Smooth muscle cell (in vitro differentiated cells): ENCODE results near the gene VPS33B. TPM values are rescaled to one million over a fixed set of nuclear protein-coding genes. Genes with fewer than 3 reads are reported as not detected.

Experiments
- DNase-seq: peaks from one replicate; lab custom pipeline; 2025; ENCODE audit not compliant: unreplicated experiment; lab: John Stamatoyannopoulos, UW
- H2AFZ ChIP-seq: fragments of 200-600 bp; sonication (generic); 2 replicates; pipeline ENCODE4 v1.6.0; 2016; ENCODE audit warnings: antibody characterized with exemption, low read depth, mild to moderate bottlenecking
- H3F3A ChIP-seq: fragments of 200-600 bp; sonication (generic); 2 replicates; pipeline ENCODE4 v1.6.0; 2017; ENCODE audit warnings: antibody characterized with exemption, low read depth
- H3K27ac ChIP-seq: fragments of 200-600 bp; sonication (generic); 2 replicates; pipeline ENCODE4 v1.5.1; 2016; ENCODE audit warnings: low read depth, mild to moderate bottlenecking
- H3K27me3 ChIP-seq: fragments of 200-600 bp; sonication (generic); 2 replicates; pipeline ENCODE4 v1.6.1; 2016; ENCODE audit warnings: low read depth, mild to moderate bottlenecking
- H3K36me3 ChIP-seq: fragments of 200-600 bp; sonication (generic); 2 replicates; pipeline ENCODE4 v1.5.1; 2016; ENCODE audit warnings: low read depth
- H3K4me1 ChIP-seq: fragments of 200-600 bp; sonication (generic); 2 replicates; pipeline ENCODE4 v1.5.1; 2016; ENCODE audit warnings: low read depth
- H3K4me2 ChIP-seq: fragments of 200-600 bp; sonication (generic); 2 replicates; pipeline ENCODE4 v1.6.0; 2016; ENCODE audit warnings: mild to moderate bottlenecking
- H3K4me3 ChIP-seq: fragments of 200-600 bp; sonication (generic); 2 replicates; pipeline ENCODE4 v1.5.1; 2016; ENCODE audit warnings: mild to moderate bottlenecking
- H3K79me2 ChIP-seq: fragments of 200-600 bp; sonication (generic); 2 replicates; pipeline ENCODE4 v1.6.0; 2016; ENCODE audit warnings: low read depth, mild to moderate bottlenecking
- H3K9ac ChIP-seq: fragments of 200-600 bp; sonication (generic); 2 replicates; pipeline ENCODE4 v1.6.0; 2016; ENCODE audit warnings: low read depth
- H3K9me3 ChIP-seq: fragments of 200-600 bp; sonication (generic); replicated peaks from 2 replicates; pipeline ENCODE4 v1.5.1; 2016; ENCODE audit warnings: low read depth
- H4K20me1 ChIP-seq: fragments of 200-600 bp; sonication (generic); 2 replicates; pipeline ENCODE4 v1.6.0; 2016; ENCODE audit warnings: low read depth
- WGBS: methylation state at CpG from one replicate; pipeline ENCODE4 v1.1.7; 2016; ENCODE audit warnings: low lambda C conversion rate; 5-methylcytosine and 5-hydroxymethylcytosine counted together
- polyA plus RNA-seq: library from polyadenylated mRNA; unstranded; fragments of >200 nt; fragmentation: Nextera tagmentation; extraction: Ambion mirVana; gene quantifications from 2 replicates; pipeline ENCODE4 v1.2.1, GENCODE V29; 2016
- total RNA-seq: library from RNA; depleted of rRNA; stranded (reverse); fragments of >200 nt; gene quantifications from 2 replicates; pipeline ENCODE4 v1.2.3, GENCODE V29; 2014
- TF ChIP-seq, protein P1 (sequence below): fragments of 200-600 bp; sonication (generic); IDR thresholded peaks from 2 replicates; pipeline ENCODE4 v1.5.1; 2017; ENCODE audit warnings: borderline replicate concordance, mild to moderate bottlenecking, antibody characterized with exemption; ENCODE audit not compliant: insufficient read depth, poor library complexity, severe bottlenecking

Gene VPS33B
- total and polyA plus RNA-seq, 2 experiments from 2014 or later: 9.4 to 12.4 TPM

GRCh38 chr15:90962021-90962420 is 60.4 kb downstream of the VPS33B start:
- H3K27me3 ChIP-seq: no peaks in the 10 kb centered on the region
- no peaks in the 10 kb centered on the region for H3K9me3 ChIP-seq
- DNase-seq: no peak
- 94% methylated on average over 4 of the region's 4 CpGs for WGBS
- TF ChIP-seq, protein P1, sequence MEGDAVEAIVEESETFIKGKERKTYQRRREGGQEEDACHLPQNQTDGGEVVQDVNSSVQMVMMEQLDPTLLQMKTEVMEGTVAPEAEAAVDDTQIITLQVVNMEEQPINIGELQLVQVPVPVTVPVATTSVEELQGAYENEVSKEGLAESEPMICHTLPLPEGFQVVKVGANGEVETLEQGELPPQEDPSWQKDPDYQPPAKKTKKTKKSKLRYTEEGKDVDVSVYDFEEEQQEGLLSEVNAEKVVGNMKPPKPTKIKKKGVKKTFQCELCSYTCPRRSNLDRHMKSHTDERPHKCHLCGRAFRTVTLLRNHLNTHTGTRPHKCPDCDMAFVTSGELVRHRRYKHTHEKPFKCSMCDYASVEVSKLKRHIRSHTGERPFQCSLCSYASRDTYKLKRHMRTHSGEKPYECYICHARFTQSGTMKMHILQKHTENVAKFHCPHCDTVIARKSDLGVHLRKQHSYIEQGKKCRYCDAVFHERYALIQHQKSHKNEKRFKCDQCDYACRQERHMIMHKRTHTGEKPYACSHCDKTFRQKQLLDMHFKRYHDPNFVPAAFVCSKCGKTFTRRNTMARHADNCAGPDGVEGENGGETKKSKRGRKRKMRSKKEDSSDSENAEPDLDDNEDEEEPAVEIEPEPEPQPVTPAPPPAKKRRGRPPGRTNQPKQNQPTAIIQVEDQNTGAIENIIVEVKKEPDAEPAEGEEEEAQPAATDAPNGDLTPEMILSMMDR: no peak
- H3F3A ChIP-seq: no peaks in the 10 kb centered on the region
- no peak overlapping the region for H2AFZ ChIP-seq
- H3K79me2 ChIP-seq: no peaks in the 10 kb centered on the region
- H3K27ac ChIP-seq: no peak overlapping the region
- H3K4me1 ChIP-seq: peaks cover 9% of the 10 kb centered on the region
- H4K20me1 ChIP-seq: no peaks in the 10 kb centered on the region
- no peak overlapping the region for H3K4me3 ChIP-seq
- no peaks in the 10 kb centered on the region for H3K36me3 ChIP-seq
- H3K4me2 ChIP-seq: no peak overlapping the region
- no peak overlapping the region for H3K9ac ChIP-seq

- Histone ChIP-seq H3K27me3 (no peaks in the 10 kb centered on the region), H3K36me3 (no peaks in the 10 kb centered on the region), H3K9ac (no peak overlapping the region), H4K20me1 (peaks cover 5% of the 10 kb centered on the region), H3F3A (peaks cover 5% of the 10 kb centered on the region), H3K4me3 (no peak overlapping the region), H3K79me2 (no peaks in the 10 kb centered on the region), H3K4me2 (no peak overlapping the region), H3K4me1 (peaks cover 17% of the 10 kb centered on the region), H3K27ac (no peak overlapping the region), H3K9me3 (no peaks in the 10 kb centered on the region), H2AFZ (no peak overlapping the region)
- TF ChIP-seq, protein P1: no peak
- DNase-seq: no peak
- 96% methylated on average over 20 of the region's 20 CpGs for WGBS
Measured at GRCh38 chr15:90960298-90961091, 61.9 kb downstream of the VPS33B start.

GRCh38 chr15:90959894-90960293 is 62.5 kb downstream of the VPS33B start:
- Histone ChIP-seq H2AFZ (no peak overlapping the region), H3K4me1 (peaks cover 17% of the 10 kb centered on the region), H3K9me3 (no peaks in the 10 kb centered on the region), H3K4me3 (no peak overlapping the region), H3K27me3 (no peaks in the 10 kb centered on the region), H4K20me1 (peaks cover 9% of the 10 kb centered on the region), H3K79me2 (no peaks in the 10 kb centered on the region), H3K9ac (no peak overlapping the region), H3K4me2 (no peak overlapping the region), H3K36me3 (no peaks in the 10 kb centered on the region), H3K27ac (no peak overlapping the region), H3F3A (peaks cover 5% of the 10 kb centered on the region)
- WGBS: 98% methylated on average over 5 of the region's 5 CpGs
- TF ChIP-seq, protein P1: no peak
- DNase-seq: no peak
